HEK293T (cell line): ENCODE data around the gene PDXP.

Experiments
- CTCF ChIA-PET: fragments of 350-600 bp; formaldehyde crosslinking; extraction: SDS; loops from one replicate; lab custom pipeline; 2021; ENCODE audit warnings: antibody characterized with exemption, inconsistent platforms; lab: Yijun Ruan, JAX
- POLR2A ChIA-PET: fragments of 350-600 bp; formaldehyde crosslinking; extraction: SDS; loops from one replicate; lab custom pipeline; 2020; ENCODE audit warnings: antibody characterized with exemption, inconsistent platforms; lab: Yijun Ruan, JAX
- DNase-seq: peaks from one replicate; pipeline ENCODE4 v3.0.0; 2012; ENCODE audit warnings: mixed read lengths; ENCODE audit errors: extremely low spot score
- ARNT ChIP-seq: fragments of 450-650 bp; IDR thresholded peaks from 2 replicates; pipeline ENCODE4 v1.6.1; 2017; ENCODE audit warnings: mild to moderate bottlenecking
- CTBP1 ChIP-seq: fragments of 450-650 bp; IDR thresholded peaks from 2 replicates; pipeline ENCODE4 v1.6.1; 2016; ENCODE audit warnings: borderline replicate concordance
- ELF4 ChIP-seq: fragments of 450-650 bp; IDR thresholded peaks from 2 replicates; pipeline ENCODE4 v1.6.1; 2017; ENCODE audit warnings: antibody characterized with exemption
- FOXA1 ChIP-seq: fragments of 450-650 bp; IDR thresholded peaks from 2 replicates; pipeline ENCODE4 v1.6.1; 2016; ENCODE audit warnings: mild to moderate bottlenecking
- FOXK2 ChIP-seq: fragments of 450-650 bp; IDR thresholded peaks from 2 replicates; pipeline ENCODE4 v1.6.1; 2016; ENCODE audit warnings: mild to moderate bottlenecking
- FOXM1 ChIP-seq: fragments of 450-650 bp; IDR thresholded peaks from 2 replicates; pipeline ENCODE4 v1.6.1; 2017; ENCODE audit warnings: mild to moderate bottlenecking, borderline replicate concordance
- HDGF ChIP-seq: fragments of 450-650 bp; IDR thresholded peaks from 2 replicates; pipeline ENCODE4 v1.6.1; 2017; ENCODE audit warnings: antibody characterized with exemption, borderline replicate concordance
- LEF1 ChIP-seq: fragments of 450-650 bp; IDR thresholded peaks from 2 replicates; pipeline ENCODE4 v1.6.1; 2017; ENCODE audit warnings: mild to moderate bottlenecking, borderline replicate concordance
- NFRKB ChIP-seq: fragments of 450-650 bp; IDR thresholded peaks from 2 replicates; pipeline ENCODE4 v1.6.1; 2016; ENCODE audit warnings: mild to moderate bottlenecking, moderate library complexity
- PKNOX1 ChIP-seq: fragments of 450-650 bp; IDR thresholded peaks from 2 replicates; pipeline ENCODE4 v1.6.1; 2016
- SP1 ChIP-seq: fragments of 450-650 bp; IDR thresholded peaks from 2 replicates; pipeline ENCODE4 v1.6.1; 2017
- TARDBP ChIP-seq: fragments of 450-650 bp; IDR thresholded peaks from 2 replicates; pipeline ENCODE4 v1.6.1; 2016

Gene PDXP

GRCh38 chr22:37714634-37715033 lies 56.1 kb downstream of the PDXP start:
- no peak for DNase-seq
- TF ChIP-seq LEF1 (no peak), FOXA1 (no peak)
- POLR2A ChIA-PET = interaction anchor here (0.6 kb wide), 1 partner anchor 61 kb away, joined by 3 read pairs; no protein-coding TSS in a partner anchor
- CTCF ChIA-PET = no interaction called here

- POLR2A ChIA-PET = no interaction called here
- CTCF ChIA-PET = no interaction called here
- no peak for DNase-seq
- no peak for TF ChIP-seq TARDBP
- TF ChIP-seq SP1 = no peak
- TF ChIP-seq LEF1 = no peak
- no peak for TF ChIP-seq NFRKB
- TF ChIP-seq CTBP1 = no peak
- no peak for TF ChIP-seq FOXM1
- TF ChIP-seq ELF4 = no peak
- no peak for TF ChIP-seq FOXK2
- no peak for TF ChIP-seq ARNT
- no peak for TF ChIP-seq PKNOX1
- no peak for TF ChIP-seq HDGF
These were observed 57.2 kb downstream of the PDXP start for GRCh38 chr22:37715760-37716159.
